HL-60 (cell line): ENCODE data around the gene IMP3.

ENCODE experiments used
- GABPA ChIP-seq: IDR thresholded peaks from 2 replicates; pipeline ENCODE4 v1.6.1; 2012; ENCODE audit warnings: low read depth
- POLR2AphosphoS5 ChIP-seq: IDR thresholded peaks from 2 replicates; pipeline ENCODE4 v1.6.1; 2012; ENCODE audit warnings: low read depth
- TF ChIP-seq, protein P1 (sequence below): IDR thresholded peaks from one replicate; pipeline ENCODE4 v1.5.1; 2011; ENCODE audit warnings: low read length, control low read depth, inconsistent platforms; ENCODE audit not compliant: insufficient read depth
- TF ChIP-seq, protein P2 (sequence below): IDR thresholded peaks from 2 replicates; pipeline ENCODE4 v1.6.1; 2012; ENCODE audit warnings: low read depth; ENCODE audit not compliant: insufficient replicate concordance

DNA sequence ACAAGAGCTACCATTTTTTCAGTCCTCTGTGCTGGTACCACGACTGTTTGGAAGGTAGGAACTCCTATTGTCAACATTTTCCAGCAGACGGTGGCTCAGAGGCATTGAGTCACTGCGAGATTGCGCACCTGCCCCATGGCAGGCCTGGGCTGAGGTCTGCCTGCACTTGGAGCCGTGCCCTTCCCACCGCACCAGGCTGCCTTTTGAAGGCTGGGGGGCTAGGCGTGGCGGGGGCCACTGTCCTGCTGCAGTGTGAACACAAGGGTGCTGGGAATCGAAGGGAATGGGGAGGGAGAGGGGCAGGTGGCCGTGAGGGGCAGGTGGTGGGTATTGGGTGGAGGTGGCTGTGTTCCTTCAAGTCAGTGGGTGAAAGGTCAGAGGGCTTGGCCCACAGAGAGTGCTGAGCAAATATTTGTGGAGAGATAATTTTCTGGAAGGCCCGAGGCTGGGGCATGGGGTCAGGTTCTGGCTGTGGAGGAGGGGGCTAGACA, 24.0 kb upstream of the IMP3 start:
- TF ChIP-seq, protein P1, sequence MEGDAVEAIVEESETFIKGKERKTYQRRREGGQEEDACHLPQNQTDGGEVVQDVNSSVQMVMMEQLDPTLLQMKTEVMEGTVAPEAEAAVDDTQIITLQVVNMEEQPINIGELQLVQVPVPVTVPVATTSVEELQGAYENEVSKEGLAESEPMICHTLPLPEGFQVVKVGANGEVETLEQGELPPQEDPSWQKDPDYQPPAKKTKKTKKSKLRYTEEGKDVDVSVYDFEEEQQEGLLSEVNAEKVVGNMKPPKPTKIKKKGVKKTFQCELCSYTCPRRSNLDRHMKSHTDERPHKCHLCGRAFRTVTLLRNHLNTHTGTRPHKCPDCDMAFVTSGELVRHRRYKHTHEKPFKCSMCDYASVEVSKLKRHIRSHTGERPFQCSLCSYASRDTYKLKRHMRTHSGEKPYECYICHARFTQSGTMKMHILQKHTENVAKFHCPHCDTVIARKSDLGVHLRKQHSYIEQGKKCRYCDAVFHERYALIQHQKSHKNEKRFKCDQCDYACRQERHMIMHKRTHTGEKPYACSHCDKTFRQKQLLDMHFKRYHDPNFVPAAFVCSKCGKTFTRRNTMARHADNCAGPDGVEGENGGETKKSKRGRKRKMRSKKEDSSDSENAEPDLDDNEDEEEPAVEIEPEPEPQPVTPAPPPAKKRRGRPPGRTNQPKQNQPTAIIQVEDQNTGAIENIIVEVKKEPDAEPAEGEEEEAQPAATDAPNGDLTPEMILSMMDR = no peak
- TF ChIP-seq POLR2AphosphoS5 (no peak), GABPA (no peak)
- TF ChIP-seq, protein P2, sequence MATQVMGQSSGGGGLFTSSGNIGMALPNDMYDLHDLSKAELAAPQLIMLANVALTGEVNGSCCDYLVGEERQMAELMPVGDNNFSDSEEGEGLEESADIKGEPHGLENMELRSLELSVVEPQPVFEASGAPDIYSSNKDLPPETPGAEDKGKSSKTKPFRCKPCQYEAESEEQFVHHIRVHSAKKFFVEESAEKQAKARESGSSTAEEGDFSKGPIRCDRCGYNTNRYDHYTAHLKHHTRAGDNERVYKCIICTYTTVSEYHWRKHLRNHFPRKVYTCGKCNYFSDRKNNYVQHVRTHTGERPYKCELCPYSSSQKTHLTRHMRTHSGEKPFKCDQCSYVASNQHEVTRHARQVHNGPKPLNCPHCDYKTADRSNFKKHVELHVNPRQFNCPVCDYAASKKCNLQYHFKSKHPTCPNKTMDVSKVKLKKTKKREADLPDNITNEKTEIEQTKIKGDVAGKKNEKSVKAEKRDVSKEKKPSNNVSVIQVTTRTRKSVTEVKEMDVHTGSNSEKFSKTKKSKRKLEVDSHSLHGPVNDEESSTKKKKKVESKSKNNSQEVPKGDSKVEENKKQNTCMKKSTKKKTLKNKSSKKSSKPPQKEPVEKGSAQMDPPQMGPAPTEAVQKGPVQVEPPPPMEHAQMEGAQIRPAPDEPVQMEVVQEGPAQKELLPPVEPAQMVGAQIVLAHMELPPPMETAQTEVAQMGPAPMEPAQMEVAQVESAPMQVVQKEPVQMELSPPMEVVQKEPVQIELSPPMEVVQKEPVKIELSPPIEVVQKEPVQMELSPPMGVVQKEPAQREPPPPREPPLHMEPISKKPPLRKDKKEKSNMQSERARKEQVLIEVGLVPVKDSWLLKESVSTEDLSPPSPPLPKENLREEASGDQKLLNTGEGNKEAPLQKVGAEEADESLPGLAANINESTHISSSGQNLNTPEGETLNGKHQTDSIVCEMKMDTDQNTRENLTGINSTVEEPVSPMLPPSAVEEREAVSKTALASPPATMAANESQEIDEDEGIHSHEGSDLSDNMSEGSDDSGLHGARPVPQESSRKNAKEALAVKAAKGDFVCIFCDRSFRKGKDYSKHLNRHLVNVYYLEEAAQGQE = no peak
